ENCODE results near the gene RIMBP2. TPM values are rescaled to one million over a fixed set of nuclear protein-coding genes. Genes with fewer than 3 reads are reported as not detected.
"Not testable (repeated sequence)": the region's sequence is repeated elsewhere in the genome, so short reads cannot be mapped to it uniquely, and the experiment has no call there.

Gene RIMBP2
- total and polyA plus RNA-seq, 7 experiments from 2014 or later = 0.05 TPM; not detected in 6

DNA sequence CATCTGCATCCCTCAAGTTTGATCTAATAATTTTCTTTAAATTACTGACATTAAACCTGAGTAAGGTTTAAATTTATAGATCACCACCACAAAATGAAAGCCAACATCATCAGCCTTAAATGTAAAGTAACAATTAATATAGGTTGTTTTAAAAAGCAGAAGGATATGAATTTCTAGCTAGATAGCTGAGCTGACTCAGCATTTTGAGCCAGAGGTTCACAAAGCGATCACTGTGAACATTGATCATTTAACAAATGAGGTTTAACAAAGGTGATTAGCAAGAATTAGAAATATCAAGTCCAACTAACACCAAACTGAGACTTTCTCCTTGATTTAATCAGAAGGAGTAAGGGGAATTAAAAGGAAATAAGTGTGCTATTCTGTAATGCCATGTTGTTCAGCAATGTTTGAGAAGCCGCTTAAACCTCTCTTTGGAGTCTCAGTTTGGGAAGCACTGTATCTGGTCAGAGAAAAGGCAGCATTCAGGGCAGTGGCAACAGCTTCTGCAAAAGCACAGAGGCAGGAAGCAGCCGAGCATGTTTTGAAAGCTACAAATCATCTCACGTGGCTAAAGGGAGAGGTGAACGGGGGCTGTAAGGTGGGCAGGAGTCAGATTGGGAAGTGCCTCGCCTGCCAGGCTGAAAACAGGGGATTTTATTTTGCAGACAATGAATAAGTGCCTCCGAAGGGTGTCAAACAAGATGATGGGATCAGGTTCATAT, 19.6 kb downstream of the RIMBP2 start:
- Mint-ChIP-seq H3K36me3 (no peaks in the 10 kb centered on the region), H3K27ac (no peak overlapping the region), H3K4me3 (no peak overlapping the region), H3K4me1 (no peaks in the 10 kb centered on the region), H3K27me3 (peaks cover 3 to 59% (median 15%) of the 10 kb centered on the region in 5 donors), H3K9me3 (peaks cover 0 to 4% (median 0%) of the 10 kb centered on the region in 11 donors)
- ChIA-PET CTCF (no interaction called here), POLR2A (no interaction called here)
- intact Hi-C loops (cut with micrococcal nuclease) = no loop called here
- Histone ChIP-seq H3K27me3 (ENCODE audit: control insufficient read depth in 2 of 2, insufficient read depth in 2 of 2, low read length in 2 of 2) (no peaks in the 10 kb centered on the region), H3K9me3 (ENCODE audit: control insufficient read depth in 2 of 3, low read length in 3 of 3) (no peaks in the 10 kb centered on the region), H3K4me1 (ENCODE audit: control insufficient read depth in 2 of 2, insufficient read depth in 2 of 2, low read length in 2 of 2) (no peaks in the 10 kb centered on the region), H3K36me3 (ENCODE audit: control insufficient read depth in 2 of 3, insufficient read depth in 3 of 3, low read length in 3 of 3) (no peaks in the 10 kb centered on the region), H3K27ac (ENCODE audit: low read depth, low read length) (no peak overlapping the region), H3K4me3 (ENCODE audit: low read length) (no peak overlapping the region)
- ATAC-seq (no peak), DNase-seq (no peak)

DNA sequence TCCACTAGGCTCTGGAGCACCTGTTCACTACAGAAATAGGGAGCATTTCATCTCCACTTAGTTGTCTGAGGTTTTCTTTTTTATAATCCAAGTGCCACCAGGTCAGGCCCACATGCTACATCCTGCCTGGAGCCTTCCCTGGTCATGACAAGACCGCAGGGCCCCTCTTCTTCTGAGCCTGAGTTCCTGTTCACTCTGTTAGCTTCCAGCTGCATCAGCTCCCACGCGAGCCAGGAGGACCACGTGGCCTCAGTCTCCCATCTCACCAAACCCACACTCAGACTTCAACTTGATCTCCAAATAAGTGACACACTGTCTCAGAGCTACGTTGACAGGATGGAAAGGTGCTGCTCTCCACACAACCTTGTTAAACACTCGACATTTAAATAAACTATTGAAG, 21.0 kb downstream of the RIMBP2 start:
- DNase-seq (no peak), ATAC-seq (no peak)
- ChIA-PET CTCF (no interaction called here), POLR2A (no interaction called here)
- H3K4me3 ChIP-seq (ENCODE audit: low read length) = no peak overlapping the region
- peaks cover 0 to 4% (median 0%) of the 10 kb centered on the region in 11 donors for H3K9me3 Mint-ChIP-seq
- H3K27ac ChIP-seq (ENCODE audit: low read depth, low read length) = no peak overlapping the region
- H3K4me1 ChIP-seq (ENCODE audit: control insufficient read depth in 2 of 2, insufficient read depth in 2 of 2, low read length in 2 of 2) = no peaks in the 10 kb centered on the region
- no peak overlapping the region for H3K27ac Mint-ChIP-seq
- no peaks in the 10 kb centered on the region for H3K36me3 Mint-ChIP-seq
- H3K4me1 Mint-ChIP-seq = no peaks in the 10 kb centered on the region
- no peak overlapping the region for H3K4me3 Mint-ChIP-seq
- H3K9me3 ChIP-seq (ENCODE audit: control insufficient read depth in 2 of 3, low read length in 3 of 3) = no peaks in the 10 kb centered on the region
- H3K27me3 Mint-ChIP-seq = peaks cover 3 to 52% (median 15%) of the 10 kb centered on the region in 5 donors
- intact Hi-C loops (cut with micrococcal nuclease) = no loop called here
- H3K27me3 ChIP-seq (ENCODE audit: control insufficient read depth in 2 of 2, insufficient read depth in 2 of 2, low read length in 2 of 2) = no peaks in the 10 kb centered on the region
- no peaks in the 10 kb centered on the region for H3K36me3 ChIP-seq (ENCODE audit: control insufficient read depth in 2 of 3, insufficient read depth in 3 of 3, low read length in 3 of 3)

DNA sequence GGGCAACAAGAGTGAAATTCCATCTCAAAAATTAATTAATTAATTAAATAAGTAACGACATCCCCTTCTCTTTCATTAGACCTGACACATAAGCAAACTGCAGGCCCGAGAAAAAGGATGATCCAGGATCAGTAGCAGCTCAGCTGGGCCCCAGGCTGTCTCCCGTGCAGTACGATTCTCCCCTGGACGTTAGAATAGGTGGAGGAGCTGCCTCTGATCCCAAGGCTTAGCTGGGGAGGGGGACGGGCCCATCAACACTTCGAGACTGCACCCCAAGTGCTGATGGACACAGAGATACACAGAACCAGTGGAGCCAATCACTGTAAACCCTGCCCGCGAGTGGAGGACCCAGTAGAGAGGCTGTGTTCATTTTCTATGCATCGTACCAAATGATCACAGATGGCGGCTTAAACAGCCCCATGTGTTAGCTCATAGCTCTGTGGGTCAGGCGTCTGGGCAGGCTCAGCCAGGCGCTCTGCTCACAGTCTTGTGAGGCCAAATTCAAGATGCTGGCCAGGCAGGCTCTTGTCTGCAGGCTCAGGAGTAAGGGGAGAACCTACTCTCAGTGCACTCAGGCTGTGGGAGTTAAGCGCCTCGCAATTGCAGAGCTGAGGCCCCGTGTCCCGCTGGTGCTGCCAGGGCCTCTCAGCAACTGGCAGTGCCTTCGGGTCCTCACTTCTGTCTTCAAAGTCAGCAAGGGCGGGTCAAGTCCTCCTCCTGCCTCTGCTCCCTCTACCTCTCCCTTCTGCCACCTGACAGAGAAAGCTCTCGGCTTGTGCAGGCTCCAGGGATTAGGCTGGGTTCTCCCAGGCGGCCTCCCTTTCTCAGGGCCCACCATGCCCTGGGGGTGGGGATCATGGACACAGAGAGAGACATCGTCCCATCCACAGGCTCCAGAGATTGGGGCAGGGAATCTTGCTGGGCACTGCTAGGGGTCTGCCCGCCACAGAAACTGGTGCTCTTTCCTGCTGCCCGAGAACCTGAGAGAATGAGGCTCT, 26.4 kb downstream of the RIMBP2 start:
- CTCF ChIA-PET = interaction anchor here (0.5 kb wide), 1 partner anchor 13 kb away, joined by 3 read pairs; no protein-coding TSS in a partner anchor
- Mint-ChIP-seq H3K4me3 (no peak overlapping the region), H3K4me1 (no peaks in the 10 kb centered on the region), H3K27me3 (peaks cover 0 to 30% (median 5%) of the 10 kb centered on the region in 5 donors), H3K27ac (no peak overlapping the region), H3K36me3 (no peaks in the 10 kb centered on the region), H3K9me3 (no peaks in the 10 kb centered on the region)
- H3K4me3 ChIP-seq (ENCODE audit: low read length) = no peak overlapping the region
- no peaks in the 10 kb centered on the region for H3K27me3 ChIP-seq (ENCODE audit: control insufficient read depth in 2 of 2, insufficient read depth in 2 of 2, low read length in 2 of 2)
- POLR2A ChIA-PET = no interaction called here
- intact Hi-C loops (cut with micrococcal nuclease) = no loop called here
- no peaks in the 10 kb centered on the region for H3K4me1 ChIP-seq (ENCODE audit: control insufficient read depth in 2 of 2, insufficient read depth in 2 of 2, low read length in 2 of 2)
- H3K9me3 ChIP-seq (ENCODE audit: control insufficient read depth in 2 of 3, low read length in 3 of 3) = no peaks in the 10 kb centered on the region
- ATAC-seq (no peak), DNase-seq (no peak)
- no peaks in the 10 kb centered on the region for H3K36me3 ChIP-seq (ENCODE audit: control insufficient read depth in 2 of 3, insufficient read depth in 3 of 3, low read length in 3 of 3)
- no peak overlapping the region for H3K27ac ChIP-seq (ENCODE audit: low read depth, low read length)

DNA sequence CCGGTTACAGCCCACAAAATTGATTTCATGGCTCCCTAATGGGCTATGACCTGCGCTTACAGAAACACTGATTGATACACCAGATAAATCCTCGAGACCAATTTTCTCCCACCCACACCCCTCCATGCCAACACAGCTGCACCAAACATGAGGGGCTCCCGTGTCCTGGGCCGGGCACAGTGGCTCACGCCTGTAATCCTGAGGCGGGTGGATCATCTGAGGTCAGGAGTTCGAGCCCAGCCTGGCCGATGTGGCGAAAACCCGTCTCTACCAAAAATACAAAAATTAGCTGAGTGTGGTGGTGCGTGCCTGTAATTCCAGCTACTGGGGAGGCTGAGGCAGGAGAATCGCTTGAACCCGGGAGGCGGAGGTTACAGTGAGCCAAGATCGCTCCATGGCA, 27.1 kb downstream of the RIMBP2 start:
- DNase-seq; H3K36me3 Mint-ChIP-seq; intact Hi-C loops (cut with micrococcal nuclease); H3K4me3 ChIP-seq (ENCODE audit: low read length); H3K4me3 Mint-ChIP-seq; H3K9me3 ChIP-seq (ENCODE audit: control insufficient read depth in 2 of 3, low read length in 3 of 3); H3K27ac Mint-ChIP-seq; H3K27me3 ChIP-seq (ENCODE audit: control insufficient read depth in 2 of 2, insufficient read depth in 2 of 2, low read length in 2 of 2); CTCF ChIA-PET; ATAC-seq; H3K36me3 ChIP-seq (ENCODE audit: control insufficient read depth in 2 of 3, insufficient read depth in 3 of 3, low read length in 3 of 3); H3K27ac ChIP-seq (ENCODE audit: low read depth, low read length); POLR2A ChIA-PET; H3K4me1 Mint-ChIP-seq; H3K9me3 Mint-ChIP-seq; H3K4me1 ChIP-seq (ENCODE audit: control insufficient read depth in 2 of 2, insufficient read depth in 2 of 2, low read length in 2 of 2): not testable (repeated sequence)
- H3K27me3 Mint-ChIP-seq = peaks cover 0 to 25% (median 0%) of the 10 kb centered on the region in 5 donors

DNA sequence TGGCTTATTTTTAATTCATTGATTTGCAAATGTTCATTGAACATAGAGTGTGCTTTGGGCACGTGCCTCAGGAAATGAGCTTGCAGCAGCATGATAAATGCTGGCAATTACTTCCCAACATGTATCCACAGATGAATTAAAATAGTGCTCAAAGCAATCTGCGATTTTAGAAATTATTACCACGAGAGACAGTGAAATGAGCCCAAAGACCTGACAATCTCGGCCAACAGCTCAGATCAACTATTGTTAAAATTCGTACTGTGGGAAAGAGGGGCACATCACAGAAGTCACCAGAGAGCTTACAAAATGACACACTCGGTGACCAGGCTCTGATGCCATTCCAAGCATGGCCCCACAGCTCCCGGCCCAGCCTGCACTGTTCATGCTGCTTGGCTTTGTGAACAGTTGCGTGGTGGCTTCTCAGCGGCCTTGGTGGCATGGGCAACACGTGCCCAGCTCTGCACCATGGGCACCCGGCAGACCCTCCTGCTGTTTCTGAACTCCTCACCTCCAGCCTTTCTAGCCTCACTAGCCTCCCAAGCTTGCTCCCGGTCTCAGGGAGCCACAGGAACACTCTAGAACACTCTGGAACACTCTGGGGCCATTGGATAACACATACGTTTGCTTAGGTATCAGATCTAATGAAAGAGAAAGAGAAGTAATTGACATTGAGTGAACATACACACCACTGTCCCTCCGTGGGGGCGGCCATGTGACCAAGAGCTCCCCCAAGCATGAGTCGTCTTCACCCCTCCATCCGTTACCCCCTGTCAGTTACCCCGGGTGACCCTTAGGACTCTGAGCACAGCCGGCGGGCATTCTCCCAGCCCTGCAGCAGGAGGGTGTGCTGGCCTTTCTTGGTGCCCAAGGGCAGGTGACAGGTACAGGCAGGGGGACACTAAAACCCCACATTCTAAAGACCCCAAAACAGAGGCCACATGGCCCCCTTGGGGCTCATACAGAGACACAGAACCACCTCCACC, 28.0 kb downstream of the RIMBP2 start:
- Mint-ChIP-seq H3K4me3 (no peak overlapping the region), H3K4me1 (no peaks in the 10 kb centered on the region), H3K9me3 (no peaks in the 10 kb centered on the region), H3K27ac (no peak overlapping the region), H3K36me3 (no peaks in the 10 kb centered on the region), H3K27me3 (peaks cover 0 to 29% (median 0%) of the 10 kb centered on the region in 5 donors)
- no peak for ATAC-seq
- H3K4me3 ChIP-seq (ENCODE audit: low read length) = no peak overlapping the region
- intact Hi-C loops (cut with micrococcal nuclease) = no loop called here
- DNase-seq = no peak
- no peaks in the 10 kb centered on the region for H3K9me3 ChIP-seq (ENCODE audit: control insufficient read depth in 2 of 3, low read length in 3 of 3)
- no peak overlapping the region for H3K27ac ChIP-seq (ENCODE audit: low read depth, low read length)
- ChIA-PET POLR2A (no interaction called here), CTCF (no interaction called here)
- H3K4me1 ChIP-seq (ENCODE audit: control insufficient read depth in 2 of 2, insufficient read depth in 2 of 2, low read length in 2 of 2) = no peaks in the 10 kb centered on the region
- H3K36me3 ChIP-seq (ENCODE audit: control insufficient read depth in 2 of 3, insufficient read depth in 3 of 3, low read length in 3 of 3) = no peaks in the 10 kb centered on the region
- H3K27me3 ChIP-seq (ENCODE audit: control insufficient read depth in 2 of 2, insufficient read depth in 2 of 2, low read length in 2 of 2) = no peaks in the 10 kb centered on the region

DNA sequence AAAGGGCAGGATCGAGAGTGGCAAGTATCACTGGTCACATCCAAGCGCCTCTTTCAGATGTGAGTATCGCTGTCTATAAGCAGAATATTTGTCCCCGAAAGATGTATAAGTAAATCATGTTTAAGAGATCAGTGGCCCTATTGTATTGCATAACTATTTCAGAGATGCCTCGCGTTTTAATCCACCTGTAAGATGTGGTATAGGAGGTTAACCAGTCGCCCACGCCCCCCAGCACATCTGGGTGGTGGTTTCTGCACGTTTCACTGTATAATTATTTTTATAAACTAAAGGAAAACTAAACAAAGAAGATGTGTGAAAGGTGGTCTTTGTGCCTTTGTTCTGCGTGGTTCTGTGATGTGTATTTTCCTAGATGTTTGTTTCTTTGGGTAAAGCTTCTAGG, 28.9 kb downstream of the RIMBP2 start:
- H3K27me3 ChIP-seq (ENCODE audit: control insufficient read depth in 2 of 2, insufficient read depth in 2 of 2, low read length in 2 of 2) = no peaks in the 10 kb centered on the region
- Mint-ChIP-seq H3K36me3 (no peaks in the 10 kb centered on the region), H3K27ac (no peak overlapping the region), H3K27me3 (peaks cover 0 to 25% (median 5%) of the 10 kb centered on the region in 5 donors), H3K9me3 (no peaks in the 10 kb centered on the region), H3K4me3 (no peak overlapping the region), H3K4me1 (no peaks in the 10 kb centered on the region)
- POLR2A ChIA-PET = no interaction called here
- H3K9me3 ChIP-seq (ENCODE audit: control insufficient read depth in 2 of 3, low read length in 3 of 3) = no peaks in the 10 kb centered on the region
- no peak overlapping the region for H3K27ac ChIP-seq (ENCODE audit: low read depth, low read length)
- ATAC-seq (no peak), DNase-seq (no peak)
- H3K4me1 ChIP-seq (ENCODE audit: control insufficient read depth in 2 of 2, insufficient read depth in 2 of 2, low read length in 2 of 2) = no peaks in the 10 kb centered on the region
- CTCF ChIA-PET = no interaction called here
- intact Hi-C loops (cut with micrococcal nuclease) = no loop called here
- no peak overlapping the region for H3K4me3 ChIP-seq (ENCODE audit: low read length)
- H3K36me3 ChIP-seq (ENCODE audit: control insufficient read depth in 2 of 3, insufficient read depth in 3 of 3, low read length in 3 of 3) = no peaks in the 10 kb centered on the region

Data from naive thymus-derived CD4-positive, alpha-beta T cell (primary cell).